Loucy (cell line): Measurements from ENCODE around the gene ALK.

Source experiments
- H2AFZ ChIP-seq: fragments of 200-600 bp; sonication (generic); 2 replicates; pipeline ENCODE4 v1.6.0; 2016; ENCODE audit warnings: antibody characterized with exemption, mild to moderate bottlenecking, low read length, moderate library complexity
- H3F3A ChIP-seq: fragments of 200-600 bp; 2 replicates; pipeline ENCODE4 v1.6.0; 2016; ENCODE audit warnings: antibody characterized with exemption, low read depth, mild to moderate bottlenecking
- H3K27me3 ChIP-seq: fragments of 200-600 bp; sonication (generic); 2 replicates; pipeline ENCODE4 v1.6.1; 2014; ENCODE audit warnings: low read length, mild to moderate bottlenecking; ENCODE audit not compliant: insufficient read depth, poor library complexity, severe bottlenecking
- H3K36me3 ChIP-seq: fragments of 200-600 bp; sonication (generic); 2 replicates; pipeline ENCODE4 v1.6.1; 2016; ENCODE audit warnings: low read length; ENCODE audit not compliant: insufficient read depth
- H3K4me1 ChIP-seq: fragments of 200-600 bp; sonication (generic); 2 replicates; pipeline ENCODE4 v1.5.1; 2014; ENCODE audit warnings: low read length, mild to moderate bottlenecking; ENCODE audit not compliant: insufficient read depth, poor library complexity, severe bottlenecking
- H3K4me2 ChIP-seq: fragments of 200-600 bp; sonication (generic); 2 replicates; pipeline ENCODE4 v1.6.0; 2014; ENCODE audit warnings: antibody characterized with exemption, low read length, low read depth, mild to moderate bottlenecking; ENCODE audit not compliant: poor library complexity, severe bottlenecking
- H3K4me3 ChIP-seq: fragments of 200-600 bp; sonication (generic); 2 replicates; pipeline ENCODE4 v1.5.1; 2014; ENCODE audit warnings: low read length, mild to moderate bottlenecking, mixed read lengths; ENCODE audit not compliant: poor library complexity, severe bottlenecking
- H3K79me2 ChIP-seq: fragments of 200-600 bp; sonication (generic); 2 replicates; pipeline ENCODE4 v1.6.1; 2014; ENCODE audit warnings: low read length; ENCODE audit not compliant: insufficient read depth
- H3K9ac ChIP-seq: fragments of 200-600 bp; sonication (generic); 2 replicates; pipeline ENCODE4 v1.6.0; 2014; ENCODE audit warnings: mild to moderate bottlenecking, low read depth, low read length, moderate library complexity; ENCODE audit not compliant: poor library complexity, severe bottlenecking
- H3K9me2 ChIP-seq: fragments of 200-600 bp; sonication (generic); replicated peaks from 2 replicates; pipeline ENCODE4 v1.6.1; 2016; ENCODE audit warnings: low read depth, low read length, mixed read lengths
- H3K9me3 ChIP-seq: fragments of 200-600 bp; sonication (generic); 2 replicates; pipeline ENCODE4 v1.6.1; 2014; ENCODE audit warnings: mild to moderate bottlenecking, antibody characterized with exemption, low read length, low read depth; ENCODE audit not compliant: insufficient read depth
- H4K20me1 ChIP-seq: fragments of 200-600 bp; sonication (generic); 2 replicates; pipeline ENCODE4 v1.6.0; 2014; ENCODE audit warnings: antibody characterized with exemption, low read length, mild to moderate bottlenecking; ENCODE audit not compliant: insufficient read depth, poor library complexity, severe bottlenecking
- EZH2phosphoT487 ChIP-seq: fragments of 200-600 bp; IDR thresholded peaks from 2 replicates; pipeline ENCODE4 v1.6.1; 2018; ENCODE audit warnings: antibody characterized with exemption, mild to moderate bottlenecking, moderate library complexity, borderline replicate concordance
- TF ChIP-seq, protein P1 (sequence below): fragments of 200-600 bp; sonication (generic); conservative IDR thresholded peaks from 2 replicates; pipeline ENCODE4 v1.5.1; 2014; ENCODE audit warnings: mild to moderate bottlenecking, antibody characterized with exemption, low read length

The ALK gene

DNA sequence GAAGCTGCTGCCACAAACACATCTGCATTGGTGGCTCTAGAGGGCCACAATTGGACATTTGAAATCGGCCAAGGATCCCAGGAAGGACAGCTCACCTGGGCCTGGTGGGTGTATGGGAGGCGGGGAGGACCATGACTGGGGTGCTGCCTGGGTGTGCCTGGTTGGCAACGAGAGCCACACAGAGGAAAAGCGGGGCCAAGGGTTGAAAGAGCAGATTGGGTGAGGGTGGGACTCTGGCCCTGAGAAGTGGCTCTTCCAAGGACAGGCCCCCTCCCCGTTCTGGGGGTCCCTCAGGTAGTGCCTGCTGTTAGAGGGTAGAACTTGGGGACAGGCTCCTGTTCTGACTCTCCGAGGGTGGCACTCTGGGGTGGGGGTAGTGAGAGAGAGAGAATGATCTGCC is 703.3 kb downstream of the ALK start:
- no peak overlapping the region for H3K4me3 ChIP-seq
- no peaks in the 10 kb centered on the region for H3K9me3 ChIP-seq
- no peaks in the 10 kb centered on the region for H3K4me1 ChIP-seq
- no peak overlapping the region for H3K9ac ChIP-seq
- H3K79me2 ChIP-seq, result no peaks in the 10 kb centered on the region
- TF ChIP-seq EZH2phosphoT487, result no peak
- TF ChIP-seq, protein P1, sequence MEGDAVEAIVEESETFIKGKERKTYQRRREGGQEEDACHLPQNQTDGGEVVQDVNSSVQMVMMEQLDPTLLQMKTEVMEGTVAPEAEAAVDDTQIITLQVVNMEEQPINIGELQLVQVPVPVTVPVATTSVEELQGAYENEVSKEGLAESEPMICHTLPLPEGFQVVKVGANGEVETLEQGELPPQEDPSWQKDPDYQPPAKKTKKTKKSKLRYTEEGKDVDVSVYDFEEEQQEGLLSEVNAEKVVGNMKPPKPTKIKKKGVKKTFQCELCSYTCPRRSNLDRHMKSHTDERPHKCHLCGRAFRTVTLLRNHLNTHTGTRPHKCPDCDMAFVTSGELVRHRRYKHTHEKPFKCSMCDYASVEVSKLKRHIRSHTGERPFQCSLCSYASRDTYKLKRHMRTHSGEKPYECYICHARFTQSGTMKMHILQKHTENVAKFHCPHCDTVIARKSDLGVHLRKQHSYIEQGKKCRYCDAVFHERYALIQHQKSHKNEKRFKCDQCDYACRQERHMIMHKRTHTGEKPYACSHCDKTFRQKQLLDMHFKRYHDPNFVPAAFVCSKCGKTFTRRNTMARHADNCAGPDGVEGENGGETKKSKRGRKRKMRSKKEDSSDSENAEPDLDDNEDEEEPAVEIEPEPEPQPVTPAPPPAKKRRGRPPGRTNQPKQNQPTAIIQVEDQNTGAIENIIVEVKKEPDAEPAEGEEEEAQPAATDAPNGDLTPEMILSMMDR, result no peak
- H4K20me1 ChIP-seq, result no peaks in the 10 kb centered on the region
- no peaks in the 10 kb centered on the region for H3K9me2 ChIP-seq
- H2AFZ ChIP-seq, result no peak overlapping the region
- H3K27me3 ChIP-seq, result no peaks in the 10 kb centered on the region
- no peaks in the 10 kb centered on the region for H3F3A ChIP-seq
- no peak overlapping the region for H3K4me2 ChIP-seq
- no peaks in the 10 kb centered on the region for H3K36me3 ChIP-seq

DNA sequence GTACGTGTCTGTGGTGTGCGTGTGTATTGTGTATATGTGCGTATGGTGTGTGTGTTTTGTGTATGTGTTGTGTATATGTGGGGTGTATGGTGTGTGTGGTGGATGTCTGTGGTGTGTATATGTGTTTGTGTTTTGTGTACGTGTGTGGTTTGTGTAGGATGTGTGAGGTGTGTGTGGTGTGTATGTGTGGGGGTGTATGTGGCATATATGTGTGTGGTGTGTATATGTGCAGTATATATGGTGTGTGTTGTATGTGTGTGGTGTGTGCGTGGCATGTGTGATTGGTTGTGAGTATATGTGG is 704.8 kb downstream of the ALK start:
- Histone ChIP-seq H3K4me3 (no peak overlapping the region), H3K36me3 (no peaks in the 10 kb centered on the region), H3K9ac (no peak overlapping the region), H3K4me2 (no peak overlapping the region), H4K20me1 (no peaks in the 10 kb centered on the region), H3K9me2 (no peaks in the 10 kb centered on the region), H3K9me3 (no peaks in the 10 kb centered on the region), H3K79me2 (no peaks in the 10 kb centered on the region), H3K27me3 (no peaks in the 10 kb centered on the region), H3K4me1 (no peaks in the 10 kb centered on the region), H2AFZ (no peak overlapping the region), H3F3A (no peaks in the 10 kb centered on the region)
- TF ChIP-seq, protein P1, result no peak
- no peak for TF ChIP-seq EZH2phosphoT487

DNA sequence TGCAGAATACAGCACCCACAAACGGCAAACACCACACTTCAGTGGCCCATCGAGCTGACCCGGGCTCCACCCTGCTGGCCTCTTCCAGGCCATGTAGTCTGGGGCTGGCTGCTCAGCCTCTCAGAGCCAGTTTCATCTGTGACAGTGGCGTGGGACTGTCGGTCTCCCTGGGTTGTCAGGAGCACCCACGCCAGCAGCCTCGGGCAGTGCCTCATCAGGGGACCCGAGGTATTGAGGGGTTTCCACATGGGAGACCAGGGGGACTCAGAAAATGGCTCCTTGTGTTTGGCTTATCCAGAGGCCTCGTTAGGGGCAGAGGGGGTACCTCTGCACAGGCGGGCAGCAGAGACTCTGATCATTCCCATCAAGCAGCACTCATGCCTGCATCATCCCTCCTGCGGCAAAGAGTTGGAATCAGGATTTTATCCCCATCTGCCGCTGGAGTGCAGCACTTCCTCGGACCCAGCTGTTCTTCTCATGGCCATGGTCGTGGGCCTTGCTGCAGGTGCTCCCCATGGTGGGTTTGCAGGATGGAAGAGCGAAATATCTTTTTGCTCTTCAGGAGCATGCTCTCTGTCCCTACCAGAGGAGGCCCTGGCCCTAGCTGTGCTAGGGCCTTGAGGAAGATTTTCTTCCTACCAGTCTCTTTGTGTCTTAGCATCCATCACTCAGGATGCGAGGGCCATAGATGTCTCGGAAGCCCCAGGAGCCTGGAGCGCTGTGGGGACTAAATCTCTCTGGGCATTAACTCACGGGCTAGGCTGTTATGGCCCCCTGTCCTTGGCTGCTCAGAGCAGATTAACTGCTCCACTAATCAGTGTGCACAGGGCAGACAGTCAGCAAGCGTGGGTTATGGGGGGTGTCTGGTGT is 705.4 kb downstream of the ALK start:
- Histone ChIP-seq H3K9me3 (no peaks in the 10 kb centered on the region), H3K27me3 (no peaks in the 10 kb centered on the region), H3F3A (no peaks in the 10 kb centered on the region), H3K4me1 (no peaks in the 10 kb centered on the region), H3K79me2 (no peaks in the 10 kb centered on the region), H3K36me3 (no peaks in the 10 kb centered on the region), H2AFZ (no peak overlapping the region), H3K9ac (no peak overlapping the region), H4K20me1 (no peaks in the 10 kb centered on the region), H3K4me2 (no peak overlapping the region), H3K9me2 (no peaks in the 10 kb centered on the region), H3K4me3 (no peak overlapping the region)
- no peak for TF ChIP-seq EZH2phosphoT487
- TF ChIP-seq, protein P1, result no peak
